ENCODE results near the gene DHPS. TPM values are rescaled to one million over a fixed set of nuclear protein-coding genes. Genes with fewer than 3 reads are reported as not detected.
"Not testable (repeated sequence)": the region's sequence is repeated elsewhere in the genome, so short reads cannot be mapped to it uniquely, and the experiment has no call there.

Gene DHPS
- total RNA-seq, 3 donors from 2014 or later (not counting 1 experiment from before 2014, with no cell fraction given): 143 to 193 (median 145) TPM

DNA sequence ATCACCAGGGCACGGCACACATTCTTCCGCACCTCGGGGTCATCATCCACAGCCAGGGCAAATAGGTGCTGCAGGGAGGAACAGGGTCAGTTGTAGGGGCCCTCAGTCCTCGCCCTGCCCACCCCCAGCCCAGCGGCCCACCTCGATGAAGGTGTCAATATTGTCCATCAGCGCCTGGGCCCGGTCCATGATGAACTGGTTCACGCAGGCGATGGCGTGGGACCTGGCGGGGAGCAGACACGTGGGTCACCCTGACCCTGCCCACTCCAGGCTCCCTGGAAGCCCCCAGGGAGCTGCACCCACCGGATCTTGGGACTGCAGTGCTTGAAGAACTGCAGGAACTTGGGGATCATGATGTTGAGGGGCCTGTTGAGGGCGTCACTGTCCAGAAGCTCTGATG is 33.4 kb upstream of the DHPS start:
- intact Hi-C loops (cut with micrococcal nuclease): no loop called here
- Histone ChIP-seq H3K9me3 (ENCODE audit: control insufficient read depth, insufficient read depth, low read length) (no peaks in the 10 kb centered on the region), H3K27ac (ENCODE audit: low read length) (no peak overlapping the region), H3K4me3 (ENCODE audit: low read length) (no peak overlapping the region), H3K36me3 (ENCODE audit: control insufficient read depth, insufficient read depth, low read length) (peaks cover 44% of the 10 kb centered on the region), H3K27me3 (ENCODE audit: control insufficient read depth, insufficient read depth, low read length) (no peaks in the 10 kb centered on the region), H3K4me1 (ENCODE audit: control insufficient read depth, insufficient read depth, low read length) (no peaks in the 10 kb centered on the region)
- H3K36me3 Mint-ChIP-seq: no peaks in the 10 kb centered on the region
- ATAC-seq: no peak
- WGBS (ENCODE audit: insufficient coverage): 96% methylated on average over 15 of the region's 15 CpGs
- no peaks in the 10 kb centered on the region for H3K27me3 Mint-ChIP-seq (ENCODE audit: low read depth in 2 of 2)
- no peak overlapping the region for H3K4me3 Mint-ChIP-seq
- H3K27ac Mint-ChIP-seq: no peak overlapping the region
- peaks cover 0 to 10% of the 10 kb centered on the region in 2 donors for H3K4me1 Mint-ChIP-seq
- DNase-seq: no peak
- no peaks in the 10 kb centered on the region for H3K9me3 Mint-ChIP-seq
- TF ChIP-seq, protein P1, sequence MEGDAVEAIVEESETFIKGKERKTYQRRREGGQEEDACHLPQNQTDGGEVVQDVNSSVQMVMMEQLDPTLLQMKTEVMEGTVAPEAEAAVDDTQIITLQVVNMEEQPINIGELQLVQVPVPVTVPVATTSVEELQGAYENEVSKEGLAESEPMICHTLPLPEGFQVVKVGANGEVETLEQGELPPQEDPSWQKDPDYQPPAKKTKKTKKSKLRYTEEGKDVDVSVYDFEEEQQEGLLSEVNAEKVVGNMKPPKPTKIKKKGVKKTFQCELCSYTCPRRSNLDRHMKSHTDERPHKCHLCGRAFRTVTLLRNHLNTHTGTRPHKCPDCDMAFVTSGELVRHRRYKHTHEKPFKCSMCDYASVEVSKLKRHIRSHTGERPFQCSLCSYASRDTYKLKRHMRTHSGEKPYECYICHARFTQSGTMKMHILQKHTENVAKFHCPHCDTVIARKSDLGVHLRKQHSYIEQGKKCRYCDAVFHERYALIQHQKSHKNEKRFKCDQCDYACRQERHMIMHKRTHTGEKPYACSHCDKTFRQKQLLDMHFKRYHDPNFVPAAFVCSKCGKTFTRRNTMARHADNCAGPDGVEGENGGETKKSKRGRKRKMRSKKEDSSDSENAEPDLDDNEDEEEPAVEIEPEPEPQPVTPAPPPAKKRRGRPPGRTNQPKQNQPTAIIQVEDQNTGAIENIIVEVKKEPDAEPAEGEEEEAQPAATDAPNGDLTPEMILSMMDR (IDR thresholded peaks at IDR 0.05): no peak

DNA sequence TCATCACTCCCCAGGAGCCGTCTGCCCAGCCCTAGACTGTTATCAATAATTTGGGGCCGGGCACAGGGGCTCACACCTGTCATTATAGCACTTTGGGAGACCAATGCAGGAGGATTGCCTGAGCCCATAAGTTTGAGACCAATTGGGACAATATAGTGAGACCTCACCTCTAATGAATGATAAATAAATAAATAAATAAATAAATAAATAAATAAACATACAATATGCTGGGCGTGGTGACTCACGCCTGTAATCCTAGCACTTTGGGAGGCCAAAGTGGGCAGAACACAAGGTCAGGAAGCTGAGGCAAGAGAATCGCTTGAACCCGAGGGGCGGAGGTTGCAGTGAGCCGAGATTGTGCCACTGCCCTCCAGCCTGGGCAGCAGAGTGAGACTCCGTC is 31.6 kb upstream of the DHPS start:
- H3K4me3 ChIP-seq (ENCODE audit: low read length); H3K27ac ChIP-seq (ENCODE audit: low read length); H3K9me3 ChIP-seq (ENCODE audit: control insufficient read depth, insufficient read depth, low read length); H3K36me3 Mint-ChIP-seq; H3K27me3 Mint-ChIP-seq (ENCODE audit: low read depth in 2 of 2); H3K4me1 Mint-ChIP-seq; ATAC-seq; H3K4me3 Mint-ChIP-seq; H3K27ac Mint-ChIP-seq; H3K4me1 ChIP-seq (ENCODE audit: control insufficient read depth, insufficient read depth, low read length); H3K9me3 Mint-ChIP-seq; H3K27me3 ChIP-seq (ENCODE audit: control insufficient read depth, insufficient read depth, low read length); intact Hi-C loops (cut with micrococcal nuclease); DNase-seq: not testable (repeated sequence)
- peaks cover 47% of the 10 kb centered on the region for H3K36me3 ChIP-seq (ENCODE audit: control insufficient read depth, insufficient read depth, low read length)
- WGBS (ENCODE audit: insufficient coverage): 96% methylated on average over 7 of the region's 9 CpGs

DNA sequence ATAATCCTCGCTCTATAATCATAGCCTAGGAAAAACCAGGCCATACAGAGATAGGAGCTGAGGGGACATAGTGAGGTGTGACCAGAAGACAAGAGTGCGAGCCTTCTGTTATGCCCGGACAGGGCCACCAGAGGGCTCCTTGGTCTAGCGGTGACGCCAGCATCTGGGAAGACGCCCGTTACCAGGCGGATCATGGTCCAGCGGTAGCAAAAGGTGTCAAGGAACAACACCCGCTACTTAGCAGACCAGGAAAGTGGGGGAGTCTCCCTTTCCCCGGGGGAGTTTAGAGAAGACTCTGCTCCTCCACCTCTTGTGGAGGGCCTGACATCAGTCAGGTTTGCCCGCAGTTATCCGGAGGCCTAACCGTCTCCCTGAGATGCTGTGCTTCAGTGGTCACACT is 30.4 kb upstream of the DHPS start:
- H3K9me3 Mint-ChIP-seq; H3K36me3 Mint-ChIP-seq; H3K4me1 ChIP-seq (ENCODE audit: control insufficient read depth, insufficient read depth, low read length); ATAC-seq; H3K27me3 Mint-ChIP-seq (ENCODE audit: low read depth in 2 of 2); H3K4me3 Mint-ChIP-seq; H3K27me3 ChIP-seq (ENCODE audit: control insufficient read depth, insufficient read depth, low read length); H3K4me3 ChIP-seq (ENCODE audit: low read length); intact Hi-C loops (cut with micrococcal nuclease); H3K27ac Mint-ChIP-seq; H3K27ac ChIP-seq (ENCODE audit: low read length); H3K9me3 ChIP-seq (ENCODE audit: control insufficient read depth, insufficient read depth, low read length); H3K4me1 Mint-ChIP-seq: not testable (repeated sequence)
- 95% methylated on average over 9 of the region's 14 CpGs for WGBS (ENCODE audit: insufficient coverage)
- peak in 1 of 2 donors; percentile 47 for DNase-seq
- peaks cover 47% of the 10 kb centered on the region for H3K36me3 ChIP-seq (ENCODE audit: control insufficient read depth, insufficient read depth, low read length)

DNA sequence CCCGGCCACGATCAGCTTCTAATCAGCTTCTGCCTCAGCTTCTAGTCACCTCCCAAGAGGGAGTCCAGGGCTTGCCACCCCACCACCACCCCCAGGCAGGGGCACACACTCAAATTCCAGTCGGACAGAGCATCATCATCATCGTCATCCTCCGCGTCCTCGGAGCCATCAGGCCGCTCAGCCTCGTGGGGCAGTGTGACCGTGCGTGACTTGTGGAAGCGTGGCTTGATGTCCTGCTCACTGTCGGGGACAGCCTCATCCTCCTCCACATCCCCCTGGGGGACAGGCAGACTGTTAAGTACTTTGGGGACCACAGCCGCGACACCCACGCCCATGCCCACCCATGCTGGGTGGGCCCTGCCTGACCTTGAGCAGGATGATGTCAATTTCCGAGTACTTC is 29.5 kb upstream of the DHPS start:
- Mint-ChIP-seq H3K4me1 (no peaks in the 10 kb centered on the region), H3K36me3 (no peaks in the 10 kb centered on the region), H3K27ac (no peak overlapping the region), H3K9me3 (no peaks in the 10 kb centered on the region), H3K27me3 (ENCODE audit: low read depth in 2 of 2) (no peaks in the 10 kb centered on the region), H3K4me3 (no peak overlapping the region)
- no peak for ATAC-seq
- Histone ChIP-seq H3K9me3 (ENCODE audit: control insufficient read depth, insufficient read depth, low read length) (no peaks in the 10 kb centered on the region), H3K4me1 (ENCODE audit: control insufficient read depth, insufficient read depth, low read length) (no peaks in the 10 kb centered on the region), H3K36me3 (ENCODE audit: control insufficient read depth, insufficient read depth, low read length) (peaks cover 49% of the 10 kb centered on the region), H3K27ac (ENCODE audit: low read length) (no peak overlapping the region), H3K4me3 (ENCODE audit: low read length) (no peak overlapping the region), H3K27me3 (ENCODE audit: control insufficient read depth, insufficient read depth, low read length) (no peaks in the 10 kb centered on the region)
- TF ChIP-seq, protein P1 (IDR thresholded peaks at IDR 0.05): no peak
- WGBS (ENCODE audit: insufficient coverage): 98% methylated on average over 17 of the region's 17 CpGs
- intact Hi-C loops (cut with micrococcal nuclease): no loop called here
- DNase-seq: no peak

DNA sequence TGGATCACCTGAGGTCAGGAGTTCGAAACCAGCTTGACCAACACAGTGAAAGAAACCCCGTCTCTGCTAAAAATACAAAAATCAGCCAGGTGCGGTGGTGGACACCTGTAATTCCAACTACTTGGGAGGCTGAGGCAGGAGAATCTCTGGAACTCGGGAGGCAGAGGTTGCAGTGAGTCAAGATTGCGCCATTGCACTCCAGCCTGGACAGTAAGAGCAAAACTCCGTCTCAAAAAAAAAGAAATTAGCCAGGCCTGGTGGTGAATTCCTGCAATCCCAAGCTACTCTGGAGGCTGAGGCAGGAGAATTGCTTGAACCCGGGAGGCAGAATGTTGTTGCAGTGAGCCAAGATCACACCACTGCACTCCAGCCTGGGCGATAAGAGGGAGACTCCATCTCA is 27.0 kb upstream of the DHPS start:
- H3K4me1 Mint-ChIP-seq: no peaks in the 10 kb centered on the region

More for the DNA sequence above, 27.0 kb upstream of the DHPS start:
- TF ChIP-seq, protein P1 (IDR thresholded peaks at IDR 0.05): no peak
- WGBS (ENCODE audit: insufficient coverage): 98% methylated on average over 8 of the region's 8 CpGs
- H3K36me3 ChIP-seq (ENCODE audit: control insufficient read depth, insufficient read depth, low read length): peaks cover 47% of the 10 kb centered on the region
- Mint-ChIP-seq H3K36me3 (no peaks in the 10 kb centered on the region), H3K27ac (no peak overlapping the region), H3K4me3 (no peak overlapping the region), H3K27me3 (ENCODE audit: low read depth in 2 of 2) (no peaks in the 10 kb centered on the region), H3K9me3 (no peaks in the 10 kb centered on the region)
- H3K4me3 ChIP-seq (ENCODE audit: low read length): no peak overlapping the region
- H3K27ac ChIP-seq (ENCODE audit: low read length): no peak overlapping the region
- intact Hi-C loops (cut with micrococcal nuclease): no loop called here
- H3K4me1 ChIP-seq (ENCODE audit: control insufficient read depth, insufficient read depth, low read length): no peaks in the 10 kb centered on the region
- ATAC-seq (no peak), DNase-seq (no peak)
- no peaks in the 10 kb centered on the region for H3K27me3 ChIP-seq (ENCODE audit: control insufficient read depth, insufficient read depth, low read length)
- H3K9me3 ChIP-seq (ENCODE audit: control insufficient read depth, insufficient read depth, low read length): no peaks in the 10 kb centered on the region

Data from natural killer cell (primary cell).